ENCODE measurements around the gene E2F2.

DNA sequence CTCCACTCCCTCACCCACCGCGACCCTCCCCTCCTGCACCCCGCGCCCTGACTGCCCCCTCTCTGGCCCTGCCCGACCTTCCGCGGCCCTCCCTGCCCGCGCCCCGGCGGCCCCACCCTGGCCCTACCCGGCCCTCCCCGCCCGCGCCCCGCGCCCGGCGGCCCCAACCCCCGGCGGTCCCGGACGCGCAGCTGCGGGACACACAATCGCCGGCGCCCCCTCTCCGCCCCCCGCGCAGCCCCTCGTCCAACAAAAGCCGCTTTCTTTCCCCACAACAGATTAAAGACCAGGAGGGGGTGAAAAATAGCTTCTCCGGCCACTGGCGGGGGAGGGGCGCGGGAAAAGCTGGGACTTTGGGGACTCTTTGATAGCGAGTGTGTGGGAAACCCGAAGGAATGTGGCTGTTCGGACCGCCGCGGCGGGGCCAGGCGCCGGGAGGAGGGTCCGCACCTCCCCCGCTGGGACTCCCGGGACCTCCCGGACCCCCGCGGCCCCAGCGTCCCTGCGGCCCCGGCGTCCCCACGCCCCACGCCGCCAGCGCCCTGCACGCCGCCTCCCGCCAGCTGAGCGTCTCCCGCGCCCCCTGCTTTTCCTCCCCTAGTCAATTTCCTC, 37.1 kb upstream of the E2F2 start:
- TF ChIP-seq, protein P1, sequence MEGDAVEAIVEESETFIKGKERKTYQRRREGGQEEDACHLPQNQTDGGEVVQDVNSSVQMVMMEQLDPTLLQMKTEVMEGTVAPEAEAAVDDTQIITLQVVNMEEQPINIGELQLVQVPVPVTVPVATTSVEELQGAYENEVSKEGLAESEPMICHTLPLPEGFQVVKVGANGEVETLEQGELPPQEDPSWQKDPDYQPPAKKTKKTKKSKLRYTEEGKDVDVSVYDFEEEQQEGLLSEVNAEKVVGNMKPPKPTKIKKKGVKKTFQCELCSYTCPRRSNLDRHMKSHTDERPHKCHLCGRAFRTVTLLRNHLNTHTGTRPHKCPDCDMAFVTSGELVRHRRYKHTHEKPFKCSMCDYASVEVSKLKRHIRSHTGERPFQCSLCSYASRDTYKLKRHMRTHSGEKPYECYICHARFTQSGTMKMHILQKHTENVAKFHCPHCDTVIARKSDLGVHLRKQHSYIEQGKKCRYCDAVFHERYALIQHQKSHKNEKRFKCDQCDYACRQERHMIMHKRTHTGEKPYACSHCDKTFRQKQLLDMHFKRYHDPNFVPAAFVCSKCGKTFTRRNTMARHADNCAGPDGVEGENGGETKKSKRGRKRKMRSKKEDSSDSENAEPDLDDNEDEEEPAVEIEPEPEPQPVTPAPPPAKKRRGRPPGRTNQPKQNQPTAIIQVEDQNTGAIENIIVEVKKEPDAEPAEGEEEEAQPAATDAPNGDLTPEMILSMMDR (IDR thresholded peaks at IDR 0.05), result no peak
- TF ChIP-seq EP300 (IDR thresholded peaks at IDR 0.05) (no peak), POLR2AphosphoS5 (IDR thresholded peaks at IDR 0.05) (no peak)
